Gastroesophageal sphincter (tissue), 4 donors: ENCODE data around the gene NT5C2. TPM values are rescaled to one million over a fixed set of nuclear protein-coding genes. Genes with fewer than 3 reads are reported as not detected.
"Not testable (repeated sequence)": the region's sequence is repeated elsewhere in the genome, so short reads cannot be mapped to it uniquely, and the experiment has no call there.

Experiments used
- ATAC-seq: fragments of 150-250 bp; one replicate; pipeline ENCODE4 v1.9.1; 2016; ENCODE audit warnings: mild to moderate bottlenecking, moderate library complexity
- H3K27ac ChIP-seq, 4 donors: fragments of 200-600 bp; sonication (generic) in 3 of 4; 1 replicate in 3 of 4; 2 replicates in 1 of 4; pipeline ENCODE4 v1.5.1; 2016 to 2019
- H3K27me3 ChIP-seq: fragments of 200-600 bp; sonication (generic); one replicate; pipeline ENCODE4 v1.5.1; 2019
- H3K36me3 ChIP-seq, 2 donors: fragments of 200-600 bp; sonication (generic); one replicate each; pipeline ENCODE4 v1.5.1; 2019; ENCODE audit warnings: control low read depth in 1 of 2
- H3K4me1 ChIP-seq, 3 donors: fragments of 200-600 bp; sonication (generic); 1 replicate in 2 of 3; 2 replicates in 1 of 3; pipeline ENCODE4 v1.5.1; 2016 to 2019; ENCODE audit warnings: control low read depth in 2 of 3
- H3K4me3 ChIP-seq, 2 donors: fragments of 200-600 bp; sonication (generic); one replicate each; pipeline ENCODE4 v1.5.1; 2019; ENCODE audit warnings: mild to moderate bottlenecking in 1 of 2, moderate library complexity in 1 of 2
- H3K9me3 ChIP-seq, 3 donors: fragments of 200-600 bp; sonication (generic); one replicate each; pipeline ENCODE4 v1.5.1; 2017 to 2019; ENCODE audit warnings: control low read depth in 2 of 3
- CTCF ChIP-seq, 4 experiments: fragments of 200-600 bp in 2 of 4; fragments of 450-650 bp in 2 of 4; sonication (generic) in 1 of 4; IDR thresholded peaks; one replicate each; pipeline ENCODE4 v1.5.1; 2017 to 2019; ENCODE audit warnings: antibody characterized with exemption in 4 of 4, mild to moderate bottlenecking in 2 of 4, moderate library complexity in 2 of 4
- EP300 ChIP-seq: sonication (generic); formaldehyde crosslinking; IDR thresholded peaks from one replicate; pipeline ENCODE4 v1.6.1; 2017; ENCODE audit warnings: antibody characterized with exemption, mild to moderate bottlenecking
- POLR2A ChIP-seq, 2 donors: fragments of 450-650 bp; IDR thresholded peaks; one replicate each; pipeline ENCODE4 v1.6.1; 2017; ENCODE audit warnings: antibody characterized with exemption in 2 of 2, mild to moderate bottlenecking in 2 of 2, moderate library complexity in 1 of 2
- POLR2AphosphoS5 ChIP-seq: sonication (generic); formaldehyde crosslinking; IDR thresholded peaks from one replicate; pipeline ENCODE4 v1.6.1; 2017; ENCODE audit warnings: antibody characterized with exemption
- WGBS, 2 donors: methylation state at CpG; one replicate each; pipeline ENCODE4 v1.1.5; 2018; ENCODE audit warnings: low coverage in 1 of 2; 5-methylcytosine and 5-hydroxymethylcytosine counted together
- total RNA-seq, 4 donors: library from RNA; depleted of rRNA; stranded (reverse); fragments of >200 nt; gene quantifications; one replicate each; pipeline ENCODE4 v1.1.0, GENCODE V29; 2016

Gene NT5C2
- total RNA-seq, 4 donors from 2014 or later = 63.4 to 71.9 (median 71.1) TPM

- peaks cover 0 to 51% of the 10 kb centered on the region in 2 donors for H3K36me3 ChIP-seq
- no peaks in the 10 kb centered on the region for H3K9me3 ChIP-seq
- H3K27ac ChIP-seq = no peak overlapping the region
- no peak overlapping the region for H3K4me3 ChIP-seq
- peaks cover 0 to 11% (median 0%) of the 10 kb centered on the region in 3 donors for H3K4me1 ChIP-seq
- 88 to 89% methylated on average over 2 of the region's 2 CpGs for WGBS, 2 donors
- no peaks in the 10 kb centered on the region for H3K27me3 ChIP-seq
- TF ChIP-seq POLR2A (IDR thresholded peaks at IDR 0.05) = no peak
- no peak for TF ChIP-seq CTCF (IDR thresholded peaks at IDR 0.05)
- TF ChIP-seq POLR2AphosphoS5 = no peak
- TF ChIP-seq EP300 = no peak
- ATAC-seq = no peak
These were observed 125.6 kb downstream of the NT5C2 start for GRCh38 chr10:103067484-103067883.

DNA sequence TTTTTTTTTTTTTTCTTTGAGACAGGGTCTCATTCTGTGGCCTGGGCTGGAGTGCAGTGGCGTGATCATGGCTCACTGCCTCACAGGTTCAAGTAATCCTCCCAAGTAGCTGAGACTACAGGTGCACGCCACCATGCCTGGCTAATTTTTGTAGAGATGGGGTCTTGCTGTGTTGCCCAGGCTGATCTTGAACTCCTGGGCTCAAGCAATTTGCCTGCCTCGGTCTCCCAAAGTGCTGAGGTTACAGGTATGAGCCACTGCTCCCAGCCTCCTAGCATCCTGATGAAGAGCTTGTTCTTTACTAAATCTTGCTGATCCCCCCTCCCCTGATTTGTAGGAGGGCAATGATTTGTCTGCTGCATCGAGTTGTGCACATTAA is 126.0 kb downstream of the NT5C2 start:
- 93% methylated on average over 2 to 4 of the region's 4 CpGs for WGBS, 2 donors
- H3K27ac ChIP-seq = not testable (repeated sequence)

GRCh38 chr10:103066141-103067098 is 126.7 kb downstream of the NT5C2 start:
- no peak overlapping the region for H3K4me3 ChIP-seq
- 83 to 89% methylated on average over 7 to 11 of the region's 16 CpGs for WGBS, 2 donors
- no peak overlapping the region for H3K27ac ChIP-seq
- H3K36me3 ChIP-seq = peaks cover 0 to 41% of the 10 kb centered on the region in 2 donors
- no peak for ATAC-seq
- no peak for TF ChIP-seq CTCF (IDR thresholded peaks at IDR 0.05)
- no peak for TF ChIP-seq EP300
- TF ChIP-seq POLR2A (IDR thresholded peaks at IDR 0.05) = no peak
- TF ChIP-seq POLR2AphosphoS5 = no peak
- no peaks in the 10 kb centered on the region for H3K9me3 ChIP-seq
- peaks cover 0 to 11% (median 0%) of the 10 kb centered on the region in 3 donors for H3K4me1 ChIP-seq
- H3K27me3 ChIP-seq = no peaks in the 10 kb centered on the region

More for the DNA sequence above, 126.0 kb downstream of the NT5C2 start:
- peaks cover 0 to 11% (median 0%) of the 10 kb centered on the region in 3 donors for H3K4me1 ChIP-seq
- ATAC-seq, H3K4me3 ChIP-seq, H3K9me3 ChIP-seq, H3K27me3 ChIP-seq: not testable (repeated sequence)
- H3K36me3 ChIP-seq = peaks cover 0 to 47% of the 10 kb centered on the region in 2 donors

- 79 to 95% methylated on average over 2 to 3 of the region's 4 CpGs for WGBS, 2 donors
- Histone ChIP-seq H3K4me3 (no peak overlapping the region), H3K27me3 (no peaks in the 10 kb centered on the region), H3K9me3 (no peaks in the 10 kb centered on the region), H3K27ac (no peak overlapping the region), H3K4me1 (peaks cover 0 to 8% (median 0%) of the 10 kb centered on the region in 3 donors), H3K36me3 (peaks cover 0 to 33% of the 10 kb centered on the region in 2 donors)
- TF ChIP-seq EP300 (no peak), POLR2AphosphoS5 (no peak), POLR2A (IDR thresholded peaks at IDR 0.05) (no peak), CTCF (IDR thresholded peaks at IDR 0.05) (no peak)
- ATAC-seq = no peak
These were observed 128.1 kb downstream of the NT5C2 start for GRCh38 chr10:103064956-103065355.

DNA sequence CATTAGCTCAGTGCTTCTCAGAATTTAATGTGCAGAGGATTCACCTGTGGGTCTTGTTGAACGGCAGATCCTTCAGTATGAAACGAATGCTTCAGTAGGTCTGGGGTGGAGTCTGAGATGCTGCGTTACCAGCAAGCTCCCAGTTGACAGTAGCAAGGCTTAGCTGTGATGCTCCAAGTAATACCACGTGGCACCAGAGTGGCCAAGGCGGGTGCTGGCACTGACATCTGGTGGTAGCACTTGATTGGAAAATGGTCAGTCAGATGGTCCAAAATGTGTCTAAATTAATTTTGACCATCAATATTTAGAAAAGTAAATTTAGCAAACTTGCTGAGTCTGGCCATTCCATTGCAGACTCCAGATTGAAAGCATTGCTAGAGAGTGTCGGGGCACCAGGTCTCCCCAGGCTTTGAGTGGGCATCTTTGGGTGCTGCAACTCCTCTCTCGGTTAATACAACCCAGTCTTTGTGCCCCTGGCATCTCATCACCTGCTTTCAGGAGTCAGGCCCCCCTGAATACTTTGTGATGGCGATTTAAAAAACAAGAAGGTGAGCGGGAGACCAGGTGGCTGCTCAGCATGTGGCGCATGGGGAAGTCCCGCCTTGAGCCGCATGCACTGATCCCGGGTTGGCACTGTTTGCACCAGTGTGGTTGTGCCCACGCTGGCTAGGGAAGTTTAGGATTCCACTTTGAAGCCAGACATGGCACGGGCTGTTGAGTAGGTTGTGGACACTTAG is 130.1 kb downstream of the NT5C2 start:
- H3K4me3 ChIP-seq = no peak overlapping the region
- no peak overlapping the region for H3K27ac ChIP-seq
- WGBS, 2 donors = 76 to 79% methylated on average over 5 to 8 of the region's 15 CpGs
- H3K27me3 ChIP-seq = no peaks in the 10 kb centered on the region
- no peaks in the 10 kb centered on the region for H3K4me1 ChIP-seq
- no peaks in the 10 kb centered on the region for H3K9me3 ChIP-seq
- peaks cover 0 to 19% of the 10 kb centered on the region in 2 donors for H3K36me3 ChIP-seq
- TF ChIP-seq POLR2AphosphoS5 (no peak), POLR2A (IDR thresholded peaks at IDR 0.05) (no peak), EP300 (no peak), CTCF (IDR thresholded peaks at IDR 0.05) (no peak)
- no peak for ATAC-seq
